PC-9 (cell line): Measurements from ENCODE around the gene GREB1L.

Source experiments
- CTCF ChIP-seq: fragments of 200-600 bp; sonication (generic); conservative IDR thresholded peaks from 2 replicates; pipeline ENCODE4 v1.6.1; 2017; ENCODE audit warnings: mixed run types, antibody characterized with exemption, mild to moderate bottlenecking, moderate library complexity
- EZH2 ChIP-seq: fragments of 200-600 bp; sonication (generic); IDR thresholded peaks from 2 replicates; pipeline ENCODE4 v1.8.0; 2017; ENCODE audit warnings: antibody characterized with exemption, low read depth

GRCh38 chr18:21398121-21398520, 156.1 kb downstream of the GREB1L start:
- TF ChIP-seq CTCF (no peak), EZH2 (no peak)
